PC-3 (cell line): ENCODE results near the gene NENF. TPM values are rescaled to one million over a fixed set of nuclear protein-coding genes. Genes with fewer than 3 reads are reported as not detected.
"Not testable (repeated sequence)": the region's sequence is repeated elsewhere in the genome, so short reads cannot be mapped to it uniquely, and the experiment has no call there.

Source experiments
- ATAC-seq: fragments of 200-7000 bp; cut with Tn5 transposase; 2 replicates; pipeline ENCODE4 v1.9.1; 2020; ENCODE audit warnings: mild to moderate bottlenecking, moderate library complexity
- BruUV-seq: library from RNA; stranded (reverse); fragments of 400-500 nt; replicated peaks from 2 replicates; lab custom pipeline; 2021; lab: Mats Ljungman, UMichigan
- CTCF ChIA-PET: fragments of 300-600 bp; sonication (Branson Sonifier 250); formaldehyde crosslinking; loops from one replicate; lab custom pipeline; 2022; ENCODE audit warnings: antibody characterized with exemption; lab: Charles Lee
- POLR2A ChIA-PET: fragments of 300-600 bp; sonication (Branson Sonifier 250); formaldehyde crosslinking; loops from one replicate; lab custom pipeline; 2022; ENCODE audit warnings: antibody characterized with exemption; ENCODE audit not compliant: unreplicated experiment; lab: Charles Lee
- DNase-seq: peaks from one replicate; pipeline ENCODE4 v3.0.0-alpha.2; 2015
- H2AFZ ChIP-seq: fragments of 300-600 bp; sonication (generic); 2 replicates; pipeline ENCODE4 v1.6.0; 2016; ENCODE audit warnings: antibody characterized with exemption, low read length
- H3F3A ChIP-seq: fragments of 300-600 bp; sonication (generic); one replicate; pipeline ENCODE4 v1.6.0; 2017; ENCODE audit warnings: antibody characterized with exemption, low read length, control low read depth, mild to moderate bottlenecking; ENCODE audit not compliant: unreplicated experiment
- H3K27ac ChIP-seq: fragments of 300-600 bp; sonication (generic); 2 replicates; pipeline ENCODE4 v1.5.1; 2016; ENCODE audit warnings: mild to moderate bottlenecking, low read length
- H3K27me3 ChIP-seq: fragments of 300-600 bp; sonication (generic); 2 replicates; pipeline ENCODE4 v1.6.1; 2016; ENCODE audit warnings: low read length, mixed read lengths
- H3K36me3 ChIP-seq: fragments of 300-600 bp; sonication (generic); 2 replicates; pipeline ENCODE4 v1.6.1; 2016; ENCODE audit warnings: low read depth, mixed run types, low read length, mixed read lengths
- H3K4me1 ChIP-seq: fragments of 300-600 bp; sonication (generic); 2 replicates; pipeline ENCODE4 v1.5.1; 2016; ENCODE audit warnings: low read length; ENCODE audit not compliant: insufficient read depth
- H3K4me2 ChIP-seq: fragments of 300-600 bp; sonication (generic); 2 replicates; pipeline ENCODE4 v1.6.0; 2016; ENCODE audit warnings: low read length
- H3K4me3 ChIP-seq: fragments of 300-600 bp; sonication (generic); 2 replicates; pipeline ENCODE4 v1.5.1; 2016; ENCODE audit warnings: mild to moderate bottlenecking, low read length, mixed read lengths
- H3K79me2 ChIP-seq: fragments of 300-600 bp; sonication (generic); 2 replicates; pipeline ENCODE4 v1.6.1; 2017; ENCODE audit warnings: low read length, mixed read lengths
- H3K9ac ChIP-seq: fragments of 300-600 bp; sonication (generic); 2 replicates; pipeline ENCODE4 v1.6.0; 2016; ENCODE audit warnings: mild to moderate bottlenecking, low read length
- H3K9me2 ChIP-seq: fragments of 300-600 bp; sonication (generic); replicated peaks from 2 replicates; pipeline ENCODE4 v1.6.1; 2016; ENCODE audit warnings: mixed run types, low read length, mixed read lengths
- H3K9me3 ChIP-seq: fragments of 300-600 bp; sonication (generic); 2 replicates; pipeline ENCODE4 v1.6.1; 2016; ENCODE audit warnings: low read length, mixed read lengths
- H4K20me1 ChIP-seq: fragments of 300-600 bp; sonication (generic); 2 replicates; pipeline ENCODE4 v1.6.1; 2016; ENCODE audit warnings: low read length, mixed read lengths
- CTCF ChIP-seq: fragments of 300-600 bp; sonication (generic); conservative IDR thresholded peaks from 2 replicates; pipeline ENCODE4 v1.5.1; 2017; ENCODE audit warnings: antibody characterized with exemption, low read depth, mild to moderate bottlenecking, low read length
- EZH2 ChIP-seq: fragments of 300-600 bp; sonication (generic); IDR thresholded peaks from one replicate; pipeline ENCODE4 v1.6.1; 2017; ENCODE audit warnings: antibody characterized with exemption, mild to moderate bottlenecking, low read length; ENCODE audit not compliant: unreplicated experiment
- EZH2phosphoT487 ChIP-seq: fragments of 300-600 bp; sonication (generic); IDR thresholded peaks from 2 replicates; pipeline ENCODE4 v1.6.1; 2018; ENCODE audit warnings: mild to moderate bottlenecking, antibody characterized with exemption, low read length, borderline replicate concordance
- intact Hi-C: fragments of 100-400 bp; cut with micrococcal nuclease; formaldehyde crosslinking; loops from 2 replicates; pipeline ENCODE4 v1.9.0; 2023
- total RNA-seq: library from RNA; depleted of rRNA; stranded (reverse); fragments of >200 nt; gene quantifications from 2 replicates; pipeline ENCODE4 v1.2.3, GENCODE V29; 2014

Gene NENF
- total RNA-seq, 1 experiment from 2014 or later: 161 TPM

GRCh38 chr1:212478467-212479025 lies 45.8 kb downstream of the NENF start:
- Histone ChIP-seq H3K4me1 (peaks cover 32% of the 10 kb centered on the region), H3K9ac (no peak overlapping the region), H3K4me2 (no peak overlapping the region), H3K79me2 (no peaks in the 10 kb centered on the region), H3F3A (no peaks in the 10 kb centered on the region), H2AFZ (no peak overlapping the region), H4K20me1 (no peaks in the 10 kb centered on the region), H3K27me3 (no peaks in the 10 kb centered on the region), H3K36me3 (no peaks in the 10 kb centered on the region), H3K9me2 (no peaks in the 10 kb centered on the region), H3K9me3 (no peaks in the 10 kb centered on the region), H3K27ac (no peak overlapping the region), H3K4me3 (no peak overlapping the region)
- CTCF ChIA-PET: interaction anchor here (1.6 kb wide), 1 partner anchor 240 kb away, joined by 4 read pairs; no protein-coding TSS in a partner anchor
- POLR2A ChIA-PET: interaction anchor here (0.6 to 1.9 kb wide), 2 partner anchors 130 to 137 kb away, joined by 3 to 14 read pairs; partner anchors contain the start of gene ATF3
- DNase-seq (no peak), ATAC-seq (no peak)
- TF ChIP-seq EZH2phosphoT487 (no peak), EZH2 (no peak), CTCF (no peak)
- intact Hi-C loops: loop anchor here (5.0 to 10.0 kb wide), 3 partner anchors 224 to 516 kb away; no protein-coding TSS in a partner anchor
- no TSS peak for BruUV-seq

DNA sequence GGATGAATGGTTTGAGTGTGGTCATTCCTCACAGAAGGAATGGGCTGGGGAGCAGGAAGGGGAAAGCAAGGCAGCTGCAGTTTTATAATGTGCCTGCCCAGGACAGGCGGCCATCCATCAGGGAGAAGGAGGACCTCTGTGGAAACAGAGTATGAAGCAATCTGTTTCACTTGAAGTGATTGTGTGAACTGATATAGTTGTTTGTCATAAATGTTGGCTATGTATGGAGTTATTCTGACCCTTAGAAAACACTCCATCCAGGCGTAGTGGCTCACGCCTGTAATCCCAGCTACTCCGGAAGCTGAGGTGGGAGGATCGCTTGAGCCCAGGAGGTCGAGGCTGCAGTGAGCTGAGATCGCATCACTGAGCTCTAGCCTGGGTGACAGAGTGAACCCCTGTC lies 46.5 kb downstream of the NENF start:
- H3K27me3 ChIP-seq: no peaks in the 10 kb centered on the region
- no peak for DNase-seq
- CTCF ChIA-PET: interaction anchor here (1.6 kb wide), 1 partner anchor 239 kb away, joined by 4 read pairs; no protein-coding TSS in a partner anchor
- H3K36me3 ChIP-seq: no peaks in the 10 kb centered on the region
- H3K4me1 ChIP-seq: peaks cover 37% of the 10 kb centered on the region
- no peaks in the 10 kb centered on the region for H3K79me2 ChIP-seq
- no peak overlapping the region for H3K27ac ChIP-seq
- H4K20me1 ChIP-seq: no peaks in the 10 kb centered on the region
- no peak overlapping the region for H2AFZ ChIP-seq
- POLR2A ChIA-PET: interaction anchor here (0.6 to 1.9 kb wide), 2 partner anchors 129 to 137 kb away, joined by 3 to 14 read pairs; partner anchors contain the start of gene ATF3
- H3K9me2 ChIP-seq: no peaks in the 10 kb centered on the region
- no peak overlapping the region for H3K4me2 ChIP-seq
- BruUV-seq: no TSS peak
- intact Hi-C loops: loop anchor here (5.0 to 10.0 kb wide), 3 partner anchors 223 to 516 kb away; no protein-coding TSS in a partner anchor
- no peak overlapping the region for H3K4me3 ChIP-seq
- ATAC-seq: no peak
- TF ChIP-seq EZH2: no peak
- no peak for TF ChIP-seq CTCF
- TF ChIP-seq EZH2phosphoT487: no peak
- H3F3A ChIP-seq: no peaks in the 10 kb centered on the region
- no peak overlapping the region for H3K9ac ChIP-seq
- no peaks in the 10 kb centered on the region for H3K9me3 ChIP-seq

DNA sequence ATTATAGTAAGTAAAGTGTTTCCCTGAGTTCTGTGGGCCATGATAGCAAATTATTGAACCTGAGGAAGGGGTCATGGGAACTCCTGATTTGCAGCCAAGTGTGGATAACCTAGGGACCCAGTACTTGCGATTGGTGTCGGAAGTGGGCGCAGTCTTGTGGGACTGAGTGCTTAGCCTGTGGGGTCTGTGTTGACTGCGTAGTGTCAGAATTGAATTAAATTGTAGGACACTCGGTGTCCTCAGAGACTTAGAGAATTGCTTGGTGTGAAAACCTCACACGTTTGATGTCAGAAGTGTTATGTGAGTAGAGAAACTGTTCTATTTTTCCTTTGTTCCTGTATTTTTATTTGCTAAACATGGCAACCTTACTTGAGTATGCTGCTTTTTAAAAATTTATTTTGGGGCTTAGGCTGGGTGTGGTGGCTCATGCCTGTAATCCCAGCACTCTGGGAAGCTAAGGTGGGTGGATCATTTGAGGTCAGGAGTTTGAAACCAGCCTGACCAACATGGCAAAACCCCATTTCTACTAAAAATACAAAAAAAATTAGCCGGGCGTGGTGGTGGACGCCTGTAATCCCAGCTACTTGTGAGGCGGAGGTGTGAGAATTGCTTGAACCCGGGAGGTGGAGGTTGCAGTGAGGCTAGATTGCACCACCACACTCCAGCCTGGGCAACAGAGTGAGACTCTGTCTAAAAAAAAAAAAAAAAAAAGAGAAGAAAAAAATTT lies 48.2 kb downstream of the NENF start:
- ATAC-seq, BruUV-seq, H3K27me3 ChIP-seq, H3K36me3 ChIP-seq, H3K4me2 ChIP-seq, H3K4me3 ChIP-seq, H4K20me1 ChIP-seq, H3K9me2 ChIP-seq, DNase-seq, H3F3A ChIP-seq, intact Hi-C loops, H2AFZ ChIP-seq, H3K9ac ChIP-seq, H3K9me3 ChIP-seq, H3K27ac ChIP-seq, H3K79me2 ChIP-seq: not testable (repeated sequence)
- CTCF ChIA-PET: interaction anchor here (0.7 to 0.9 kb wide), 2 partner anchors 84 to 127 kb away, joined by 6 read pairs; partner anchors contain the start of gene ATF3
- POLR2A ChIA-PET: interaction anchor here (0.6 kb wide), 1 partner anchor 380 kb away, joined by 11 read pairs; no protein-coding TSS in a partner anchor
- peaks cover 54% of the 10 kb centered on the region for H3K4me1 ChIP-seq
